A204.1 (cell line): ENCODE measurements around the gene CHSY1.

Experiments
- FAIRE-seq: peaks from 2 replicates; lab custom pipeline; 2012; peaks lifted over from hg19 to GRCh38; lab: Jason Lieb, UNC

The CHSY1 gene

GRCh38 chr15:101210466-101210865 is 41.4 kb downstream of the CHSY1 start:
- no peak for FAIRE-seq

GRCh38 chr15:101210058-101210457 is 41.8 kb downstream of the CHSY1 start:
- no peak for FAIRE-seq

- no peak for FAIRE-seq
Measured at GRCh38 chr15:101209285-101209845, 42.5 kb downstream of the CHSY1 start.

GRCh38 chr15:101207867-101208288 is 44.0 kb downstream of the CHSY1 start:
- FAIRE-seq = no peak

GRCh38 chr15:101206176-101206591 is 45.7 kb downstream of the CHSY1 start:
- no peak for FAIRE-seq

- no peak for FAIRE-seq
Measured at GRCh38 chr15:101204739-101205535, 46.9 kb downstream of the CHSY1 start.

GRCh38 chr15:101203607-101204189 is 48.1 kb downstream of the CHSY1 start:
- no peak for FAIRE-seq

- FAIRE-seq = no peak
Measured at GRCh38 chr15:101203029-101203573, 48.7 kb downstream of the CHSY1 start.

- FAIRE-seq = no peak
Measured at GRCh38 chr15:101201411-101202174, 50.3 kb downstream of the CHSY1 start.

- no peak for FAIRE-seq
Measured at GRCh38 chr15:101200181-101200580, 51.7 kb downstream of the CHSY1 start.

GRCh38 chr15:101198800-101199199 is 53.0 kb downstream of the CHSY1 start:
- no peak for FAIRE-seq

- FAIRE-seq = no peak
Measured at GRCh38 chr15:101198031-101198575, 53.7 kb downstream of the CHSY1 start.

GRCh38 chr15:101194546-101195125 is 57.2 kb downstream of the CHSY1 start:
- FAIRE-seq = no peak

- FAIRE-seq = no peak
Measured at GRCh38 chr15:101193806-101194545, 57.9 kb downstream of the CHSY1 start.

GRCh38 chr15:101193120-101193644 is 58.7 kb downstream of the CHSY1 start:
- FAIRE-seq = no peak

GRCh38 chr15:101192081-101192480 is 59.8 kb downstream of the CHSY1 start:
- FAIRE-seq = no peak

GRCh38 chr15:101191242-101191641 is 60.6 kb downstream of the CHSY1 start:
- no peak for FAIRE-seq

GRCh38 chr15:101190092-101190595 is 61.7 kb downstream of the CHSY1 start:
- no peak for FAIRE-seq

- no peak for FAIRE-seq
Measured at GRCh38 chr15:101189409-101190091, 62.3 kb downstream of the CHSY1 start.
